Hematopoietic multipotent progenitor cell treated with erythropoietin and hydrocortisone succinate and interleukin-3 and kit ligand, for 6 days (in vitro differentiated cells): ENCODE measurements around the gene KPNA5.
"Not testable (repeated sequence)": the region's sequence is repeated elsewhere in the genome, so short reads cannot be mapped to it uniquely, and the experiment has no call there.

Source experiments
- DNase-seq: peaks from one replicate; pipeline ENCODE4 v3.0.0-alpha.2; 2015

The KPNA5 gene

GRCh38 chr6:116680880-116681672 lies at the start of gene KPNA5:
TSS of gene KPNA5 (plus strand) at chr6:116681211. CDS start at chr6:116681335, 124 bp downstream.
- peak; percentile 96 for DNase-seq

- DNase-seq: peak; percentile 44
These were observed 49.5 kb upstream of the KPNA5 start for GRCh38 chr6:116631379-116631990.

- peak; percentile 39 for DNase-seq
These were observed 47.3 kb upstream of the KPNA5 start for GRCh38 chr6:116633685-116634084.

GRCh38 chr6:116648156-116648555 lies 32.9 kb upstream of the KPNA5 start:
- no peak for DNase-seq

- DNase-seq: no peak
These were observed 31.9 kb upstream of the KPNA5 start for GRCh38 chr6:116649129-116649528.

- DNase-seq: peak; percentile 73
These were observed 29.1 kb upstream of the KPNA5 start for GRCh38 chr6:116651916-116652315.

- DNase-seq: peak; percentile 27
These were observed 19.4 kb upstream of the KPNA5 start for GRCh38 chr6:116661594-116661993.

GRCh38 chr6:116662202-116662601 lies 18.8 kb upstream of the KPNA5 start:
- DNase-seq: peak; percentile 24

- no peak for DNase-seq
These were observed 17.7 kb upstream of the KPNA5 start for GRCh38 chr6:116663308-116663707.

GRCh38 chr6:116664169-116664568 lies 16.8 kb upstream of the KPNA5 start:
- DNase-seq: not testable (repeated sequence)

- no peak for DNase-seq
These were observed 15.5 kb upstream of the KPNA5 start for GRCh38 chr6:116665464-116665863.

- DNase-seq: peak; percentile 74
These were observed 14.1 kb upstream of the KPNA5 start for GRCh38 chr6:116666869-116667268.

- peak; percentile 65 for DNase-seq
These were observed 13.4 kb upstream of the KPNA5 start for GRCh38 chr6:116667623-116668022.

GRCh38 chr6:116672306-116672705 lies 8.7 kb upstream of the KPNA5 start:
- no peak for DNase-seq

GRCh38 chr6:116676021-116676420 lies 5.0 kb upstream of the KPNA5 start:
- no peak for DNase-seq

GRCh38 chr6:116682334-116682712 lies 1.3 kb downstream of the KPNA5 start:
- DNase-seq: peak; percentile 81

- no peak for DNase-seq
These were observed 4.5 kb downstream of the KPNA5 start for GRCh38 chr6:116685437-116685993.

GRCh38 chr6:116686475-116687101 lies 5.6 kb downstream of the KPNA5 start:
- not testable (repeated sequence) for DNase-seq

- no peak for DNase-seq
These were observed 10.1 kb downstream of the KPNA5 start for GRCh38 chr6:116691154-116691553.

GRCh38 chr6:116692873-116693272 lies 11.9 kb downstream of the KPNA5 start:
- not testable (repeated sequence) for DNase-seq

- DNase-seq: not testable (repeated sequence)
These were observed 12.3 kb downstream of the KPNA5 start for GRCh38 chr6:116693275-116693674.

- peak; percentile 18 for DNase-seq
These were observed 14.4 kb downstream of the KPNA5 start for GRCh38 chr6:116695401-116695800.

GRCh38 chr6:116697480-116697879 lies 16.5 kb downstream of the KPNA5 start:
- peak; percentile 34 for DNase-seq

- DNase-seq: not testable (repeated sequence)
These were observed 22.9 kb downstream of the KPNA5 start for GRCh38 chr6:116703888-116704287.
